Ectodermal cell (in vitro differentiated cells): ENCODE data around the gene CDH22.

Experiments used
- H3K27ac ChIP-seq: 2 replicates; pipeline ENCODE4 v1.7.0; 2013; ENCODE audit warnings: mild to moderate bottlenecking, low read depth, low read length; ENCODE audit not compliant: insufficient read depth, poor library complexity, severe bottlenecking
- H3K27me3 ChIP-seq: 2 replicates; pipeline ENCODE4 v1.7.0; 2013; ENCODE audit warnings: mild to moderate bottlenecking, low read length; ENCODE audit not compliant: insufficient read depth, control insufficient read depth, poor library complexity, severe bottlenecking
- H3K36me3 ChIP-seq: one replicate; pipeline ENCODE4 v1.7.0; 2013; ENCODE audit warnings: low read length; ENCODE audit not compliant: control insufficient read depth, insufficient read depth
- H3K4me1 ChIP-seq: one replicate; pipeline ENCODE4 v1.7.0; 2013; ENCODE audit warnings: low read length; ENCODE audit not compliant: control insufficient read depth, insufficient read depth
- H3K4me3 ChIP-seq: 2 replicates; pipeline ENCODE4 v1.7.0; 2013; ENCODE audit warnings: low read depth, low read length, control low read depth; ENCODE audit not compliant: insufficient read depth
- H3K9me3 ChIP-seq: 2 replicates; pipeline ENCODE4 v1.7.0; 2013; ENCODE audit warnings: mild to moderate bottlenecking, low read length, moderate library complexity; ENCODE audit not compliant: control insufficient read depth
- WGBS, 2 experiments: methylation state at CpG; one replicate each; pipeline ENCODE4 v1.1.7; 2013; ENCODE audit warnings: missing lambda C conversion rate in 2 of 2; 5-methylcytosine and 5-hydroxymethylcytosine counted together

CDH22 gene

GRCh38 chr20:46285072-46285471 is 23.2 kb downstream of the CDH22 start:
- H3K27me3 ChIP-seq, result no peaks in the 10 kb centered on the region
- H3K9me3 ChIP-seq, result no peaks in the 10 kb centered on the region
- peaks cover 8% of the 10 kb centered on the region for H3K4me1 ChIP-seq
- WGBS, 2 experiments, result 82 to 89% methylated on average over 8 of the region's 8 CpGs
- H3K27ac ChIP-seq, result no peak overlapping the region
- H3K4me3 ChIP-seq, result no peak overlapping the region
- no peaks in the 10 kb centered on the region for H3K36me3 ChIP-seq

- Histone ChIP-seq H3K36me3 (no peaks in the 10 kb centered on the region), H3K27me3 (no peaks in the 10 kb centered on the region)
- 87 to 88% methylated on average over 7 of the region's 7 CpGs for WGBS, 2 experiments
Measured at GRCh38 chr20:46284040-46284427, 24.3 kb downstream of the CDH22 start.

GRCh38 chr20:46283426-46284039 is 24.8 kb downstream of the CDH22 start:
- peaks cover 8% of the 10 kb centered on the region for H3K4me1 ChIP-seq
- H3K36me3 ChIP-seq, result no peaks in the 10 kb centered on the region
- no peak overlapping the region for H3K27ac ChIP-seq
- no peaks in the 10 kb centered on the region for H3K27me3 ChIP-seq
- no peak overlapping the region for H3K4me3 ChIP-seq
- no peaks in the 10 kb centered on the region for H3K9me3 ChIP-seq
- WGBS, 2 experiments, result 80 to 83% methylated on average over 12 of the region's 12 CpGs

More at GRCh38 chr20:46284040-46284427, 24.3 kb downstream of the CDH22 start:
- Histone ChIP-seq H3K27ac (no peak overlapping the region), H3K9me3 (no peaks in the 10 kb centered on the region), H3K4me3 (no peak overlapping the region), H3K4me1 (peaks cover 8% of the 10 kb centered on the region)

GRCh38 chr20:46282669-46283068 is 25.6 kb downstream of the CDH22 start:
- WGBS, 2 experiments, result 46 to 51% methylated on average over 11 of the region's 11 CpGs
- H3K4me3 ChIP-seq, result no peak overlapping the region
- peaks cover 14% of the 10 kb centered on the region for H3K4me1 ChIP-seq
- no peak overlapping the region for H3K27ac ChIP-seq
- no peaks in the 10 kb centered on the region for H3K9me3 ChIP-seq
- no peaks in the 10 kb centered on the region for H3K36me3 ChIP-seq
- no peaks in the 10 kb centered on the region for H3K27me3 ChIP-seq

GRCh38 chr20:46279103-46279502 is 29.2 kb downstream of the CDH22 start:
- H3K4me3 ChIP-seq, result no peak overlapping the region
- no peaks in the 10 kb centered on the region for H3K9me3 ChIP-seq
- WGBS, 2 experiments, result 93% methylated on average over 9 to 10 of the region's 10 CpGs
- no peaks in the 10 kb centered on the region for H3K36me3 ChIP-seq
- no peaks in the 10 kb centered on the region for H3K27me3 ChIP-seq
- peaks cover 16% of the 10 kb centered on the region for H3K4me1 ChIP-seq
- H3K27ac ChIP-seq, result no peak overlapping the region

- no peak overlapping the region for H3K27ac ChIP-seq
- no peak overlapping the region for H3K4me3 ChIP-seq
- H3K27me3 ChIP-seq, result no peaks in the 10 kb centered on the region
- no peaks in the 10 kb centered on the region for H3K9me3 ChIP-seq
- 63 to 65% methylated on average over 8 of the region's 8 CpGs for WGBS, 2 experiments
- no peaks in the 10 kb centered on the region for H3K36me3 ChIP-seq
- H3K4me1 ChIP-seq, result peaks cover 10% of the 10 kb centered on the region
Measured at GRCh38 chr20:46277602-46278001, 30.7 kb downstream of the CDH22 start.

- no peak overlapping the region for H3K27ac ChIP-seq
- no peaks in the 10 kb centered on the region for H3K36me3 ChIP-seq
- no peaks in the 10 kb centered on the region for H3K27me3 ChIP-seq
- no peak overlapping the region for H3K4me3 ChIP-seq
- WGBS, 2 experiments, result 83 to 89% methylated on average over 4 of the region's 4 CpGs
- no peaks in the 10 kb centered on the region for H3K9me3 ChIP-seq
- H3K4me1 ChIP-seq, result peaks cover 10% of the 10 kb centered on the region
Measured at GRCh38 chr20:46276531-46276930, 31.8 kb downstream of the CDH22 start.

GRCh38 chr20:46275091-46275490 is 33.2 kb downstream of the CDH22 start:
- Histone ChIP-seq H3K9me3 (no peaks in the 10 kb centered on the region), H3K36me3 (no peaks in the 10 kb centered on the region), H3K27me3 (no peaks in the 10 kb centered on the region), H3K4me1 (peaks cover 10% of the 10 kb centered on the region), H3K27ac (no peak overlapping the region), H3K4me3 (no peak overlapping the region)
- WGBS, 2 experiments, result 86 to 91% methylated on average over 4 of the region's 4 CpGs

GRCh38 chr20:46273717-46274116 is 34.6 kb downstream of the CDH22 start:
- Histone ChIP-seq H3K27me3 (no peaks in the 10 kb centered on the region), H3K4me1 (peaks cover 10% of the 10 kb centered on the region), H3K36me3 (no peaks in the 10 kb centered on the region), H3K4me3 (no peak overlapping the region), H3K27ac (no peak overlapping the region), H3K9me3 (no peaks in the 10 kb centered on the region)
- WGBS, 2 experiments, result 47 to 53% methylated on average over 2 of the region's 2 CpGs

- no peak overlapping the region for H3K27ac ChIP-seq
- peaks cover 9% of the 10 kb centered on the region for H3K4me1 ChIP-seq
- H3K9me3 ChIP-seq, result no peaks in the 10 kb centered on the region
- WGBS, 2 experiments, result 98% methylated on average over 1 of the region's 1 CpG
- no peak overlapping the region for H3K4me3 ChIP-seq
- no peaks in the 10 kb centered on the region for H3K27me3 ChIP-seq
- H3K36me3 ChIP-seq, result no peaks in the 10 kb centered on the region
Measured at GRCh38 chr20:46272389-46273047, 35.8 kb downstream of the CDH22 start.
